AG09319 (cell line): ENCODE results near the gene MMP14.

Source experiments
- DNase-seq: peaks from one replicate; pipeline ENCODE4 v3.0.0-alpha.2; 2010; ENCODE audit warnings: low read depth; ENCODE audit errors: extremely low read depth
- TF ChIP-seq, protein P1 (sequence below): IDR thresholded peaks from 2 replicates; pipeline ENCODE4 v1.5.1; 2011; ENCODE audit warnings: low read depth, mild to moderate bottlenecking, inconsistent platforms, low read length, moderate library complexity

Gene MMP14

GRCh38 chr14:22814941-22815713, 21.3 kb upstream of the MMP14 start, which contains the start of gene SLC7A7:
SLC7A7 (minus strand) TSS chr14:22815435; CDS start chr14:22813398, 2,037 bp downstream.
- TF ChIP-seq, protein P1, sequence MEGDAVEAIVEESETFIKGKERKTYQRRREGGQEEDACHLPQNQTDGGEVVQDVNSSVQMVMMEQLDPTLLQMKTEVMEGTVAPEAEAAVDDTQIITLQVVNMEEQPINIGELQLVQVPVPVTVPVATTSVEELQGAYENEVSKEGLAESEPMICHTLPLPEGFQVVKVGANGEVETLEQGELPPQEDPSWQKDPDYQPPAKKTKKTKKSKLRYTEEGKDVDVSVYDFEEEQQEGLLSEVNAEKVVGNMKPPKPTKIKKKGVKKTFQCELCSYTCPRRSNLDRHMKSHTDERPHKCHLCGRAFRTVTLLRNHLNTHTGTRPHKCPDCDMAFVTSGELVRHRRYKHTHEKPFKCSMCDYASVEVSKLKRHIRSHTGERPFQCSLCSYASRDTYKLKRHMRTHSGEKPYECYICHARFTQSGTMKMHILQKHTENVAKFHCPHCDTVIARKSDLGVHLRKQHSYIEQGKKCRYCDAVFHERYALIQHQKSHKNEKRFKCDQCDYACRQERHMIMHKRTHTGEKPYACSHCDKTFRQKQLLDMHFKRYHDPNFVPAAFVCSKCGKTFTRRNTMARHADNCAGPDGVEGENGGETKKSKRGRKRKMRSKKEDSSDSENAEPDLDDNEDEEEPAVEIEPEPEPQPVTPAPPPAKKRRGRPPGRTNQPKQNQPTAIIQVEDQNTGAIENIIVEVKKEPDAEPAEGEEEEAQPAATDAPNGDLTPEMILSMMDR: no peak
- no peak for DNase-seq

GRCh38 chr14:22819151-22819988, 17.0 kb upstream of the MMP14 start:
- DNase-seq: peak; percentile 71
- TF ChIP-seq, protein P1: no peak

DNA sequence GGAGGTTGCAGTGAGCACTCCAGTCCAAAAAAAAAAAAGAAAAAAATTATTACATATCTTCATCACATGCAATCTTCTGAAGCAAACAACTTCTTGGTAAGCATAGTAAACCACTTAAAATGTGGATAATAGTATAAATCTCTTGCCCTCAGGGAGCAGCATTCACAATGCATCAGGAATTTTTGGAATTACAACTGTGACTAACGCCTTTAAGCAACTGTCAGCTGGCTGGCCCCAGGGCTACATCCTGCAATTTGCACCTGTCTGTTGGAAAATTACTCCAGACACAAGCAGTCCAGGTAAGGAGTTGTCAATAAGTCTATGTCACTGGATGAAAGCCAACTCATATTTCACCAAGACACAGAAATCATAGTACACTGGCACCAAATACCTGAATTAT, 15.7 kb upstream of the MMP14 start:
- DNase-seq: no peak
- TF ChIP-seq, protein P1: no peak

GRCh38 chr14:22821193-22822015, 15.0 kb upstream of the MMP14 start:
- TF ChIP-seq, protein P1: no peak
- DNase-seq: no peak

DNA sequence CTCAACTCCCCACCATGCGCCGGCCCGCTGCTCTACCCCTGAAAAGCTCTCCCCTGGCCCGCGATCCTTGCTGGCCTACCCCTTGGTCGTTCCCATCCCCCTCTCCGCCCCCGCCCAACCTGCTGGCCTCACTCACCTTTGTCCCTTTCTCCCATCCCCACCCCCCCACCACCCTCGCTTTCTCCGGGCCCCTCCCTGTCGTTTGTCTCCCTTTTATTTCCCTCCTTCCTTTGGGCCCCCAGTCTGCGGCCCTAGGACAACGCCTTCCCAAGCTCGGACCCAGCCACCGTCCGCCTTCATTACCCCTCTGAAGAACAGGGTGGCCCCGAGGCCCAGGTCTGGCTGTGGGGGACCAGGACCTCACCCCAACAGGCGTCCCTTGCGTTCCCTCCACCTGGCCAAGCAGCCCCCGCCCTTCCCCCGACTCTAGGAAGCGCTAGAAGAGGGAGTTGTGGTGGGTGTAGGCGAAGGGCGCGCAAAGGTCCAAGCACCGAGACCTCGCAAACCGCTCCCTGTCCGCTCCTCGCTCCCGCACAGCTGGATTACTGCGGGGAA, 14.3 kb upstream of the MMP14 start:
- DNase-seq: no peak
- TF ChIP-seq, protein P1: no peak

GRCh38 chr14:22822571-22823098, 13.8 kb upstream of the MMP14 start:
- TF ChIP-seq, protein P1: peak; percentile 89
- peak; percentile 85 for DNase-seq
